Measurements from ENCODE around the gene DEPDC5.

DNA sequence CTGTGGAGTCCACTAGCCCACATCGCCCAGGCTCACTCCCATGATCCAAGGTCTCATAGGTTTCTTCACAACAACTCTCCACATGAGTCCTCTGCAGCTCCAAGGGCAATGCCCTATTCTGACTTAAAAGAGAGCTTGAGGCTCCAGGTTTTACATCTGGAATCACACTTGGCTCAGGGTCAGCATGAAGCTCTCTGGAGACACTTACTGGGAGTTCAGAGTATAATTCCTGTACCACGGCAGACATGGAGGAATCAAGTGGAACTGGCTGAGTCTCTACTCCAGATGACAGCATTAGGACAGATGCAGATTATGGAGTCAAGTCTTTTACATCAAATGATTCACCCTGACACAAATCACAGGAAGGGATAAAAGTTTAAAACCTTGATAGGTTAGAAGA lies 15.3 kb upstream of the DEPDC5 start:
- TF ChIP-seq, protein P1, sequence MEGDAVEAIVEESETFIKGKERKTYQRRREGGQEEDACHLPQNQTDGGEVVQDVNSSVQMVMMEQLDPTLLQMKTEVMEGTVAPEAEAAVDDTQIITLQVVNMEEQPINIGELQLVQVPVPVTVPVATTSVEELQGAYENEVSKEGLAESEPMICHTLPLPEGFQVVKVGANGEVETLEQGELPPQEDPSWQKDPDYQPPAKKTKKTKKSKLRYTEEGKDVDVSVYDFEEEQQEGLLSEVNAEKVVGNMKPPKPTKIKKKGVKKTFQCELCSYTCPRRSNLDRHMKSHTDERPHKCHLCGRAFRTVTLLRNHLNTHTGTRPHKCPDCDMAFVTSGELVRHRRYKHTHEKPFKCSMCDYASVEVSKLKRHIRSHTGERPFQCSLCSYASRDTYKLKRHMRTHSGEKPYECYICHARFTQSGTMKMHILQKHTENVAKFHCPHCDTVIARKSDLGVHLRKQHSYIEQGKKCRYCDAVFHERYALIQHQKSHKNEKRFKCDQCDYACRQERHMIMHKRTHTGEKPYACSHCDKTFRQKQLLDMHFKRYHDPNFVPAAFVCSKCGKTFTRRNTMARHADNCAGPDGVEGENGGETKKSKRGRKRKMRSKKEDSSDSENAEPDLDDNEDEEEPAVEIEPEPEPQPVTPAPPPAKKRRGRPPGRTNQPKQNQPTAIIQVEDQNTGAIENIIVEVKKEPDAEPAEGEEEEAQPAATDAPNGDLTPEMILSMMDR (IDR thresholded peaks at IDR 0.05), result no peak
- TF ChIP-seq POLR2A (IDR thresholded peaks at IDR 0.05), result no peak

All from tibial nerve (tissue), 3 donors.